ENCODE measurements around the gene DDX60. TPM values are rescaled to one million over a fixed set of nuclear protein-coding genes. Genes with fewer than 3 reads are reported as not detected.

Gene DDX60, protein sequence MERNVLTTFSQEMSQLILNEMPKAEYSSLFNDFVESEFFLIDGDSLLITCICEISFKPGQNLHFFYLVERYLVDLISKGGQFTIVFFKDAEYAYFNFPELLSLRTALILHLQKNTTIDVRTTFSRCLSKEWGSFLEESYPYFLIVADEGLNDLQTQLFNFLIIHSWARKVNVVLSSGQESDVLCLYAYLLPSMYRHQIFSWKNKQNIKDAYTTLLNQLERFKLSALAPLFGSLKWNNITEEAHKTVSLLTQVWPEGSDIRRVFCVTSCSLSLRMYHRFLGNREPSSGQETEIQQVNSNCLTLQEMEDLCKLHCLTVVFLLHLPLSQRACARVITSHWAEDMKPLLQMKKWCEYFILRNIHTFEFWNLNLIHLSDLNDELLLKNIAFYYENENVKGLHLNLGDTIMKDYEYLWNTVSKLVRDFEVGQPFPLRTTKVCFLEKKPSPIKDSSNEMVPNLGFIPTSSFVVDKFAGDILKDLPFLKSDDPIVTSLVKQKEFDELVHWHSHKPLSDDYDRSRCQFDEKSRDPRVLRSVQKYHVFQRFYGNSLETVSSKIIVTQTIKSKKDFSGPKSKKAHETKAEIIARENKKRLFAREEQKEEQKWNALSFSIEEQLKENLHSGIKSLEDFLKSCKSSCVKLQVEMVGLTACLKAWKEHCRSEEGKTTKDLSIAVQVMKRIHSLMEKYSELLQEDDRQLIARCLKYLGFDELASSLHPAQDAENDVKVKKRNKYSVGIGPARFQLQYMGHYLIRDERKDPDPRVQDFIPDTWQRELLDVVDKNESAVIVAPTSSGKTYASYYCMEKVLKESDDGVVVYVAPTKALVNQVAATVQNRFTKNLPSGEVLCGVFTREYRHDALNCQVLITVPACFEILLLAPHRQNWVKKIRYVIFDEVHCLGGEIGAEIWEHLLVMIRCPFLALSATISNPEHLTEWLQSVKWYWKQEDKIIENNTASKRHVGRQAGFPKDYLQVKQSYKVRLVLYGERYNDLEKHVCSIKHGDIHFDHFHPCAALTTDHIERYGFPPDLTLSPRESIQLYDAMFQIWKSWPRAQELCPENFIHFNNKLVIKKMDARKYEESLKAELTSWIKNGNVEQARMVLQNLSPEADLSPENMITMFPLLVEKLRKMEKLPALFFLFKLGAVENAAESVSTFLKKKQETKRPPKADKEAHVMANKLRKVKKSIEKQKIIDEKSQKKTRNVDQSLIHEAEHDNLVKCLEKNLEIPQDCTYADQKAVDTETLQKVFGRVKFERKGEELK (N-terminal part only)
- 6.6 and 7.2 TPM in 2 replicates for total RNA-seq

DNA sequence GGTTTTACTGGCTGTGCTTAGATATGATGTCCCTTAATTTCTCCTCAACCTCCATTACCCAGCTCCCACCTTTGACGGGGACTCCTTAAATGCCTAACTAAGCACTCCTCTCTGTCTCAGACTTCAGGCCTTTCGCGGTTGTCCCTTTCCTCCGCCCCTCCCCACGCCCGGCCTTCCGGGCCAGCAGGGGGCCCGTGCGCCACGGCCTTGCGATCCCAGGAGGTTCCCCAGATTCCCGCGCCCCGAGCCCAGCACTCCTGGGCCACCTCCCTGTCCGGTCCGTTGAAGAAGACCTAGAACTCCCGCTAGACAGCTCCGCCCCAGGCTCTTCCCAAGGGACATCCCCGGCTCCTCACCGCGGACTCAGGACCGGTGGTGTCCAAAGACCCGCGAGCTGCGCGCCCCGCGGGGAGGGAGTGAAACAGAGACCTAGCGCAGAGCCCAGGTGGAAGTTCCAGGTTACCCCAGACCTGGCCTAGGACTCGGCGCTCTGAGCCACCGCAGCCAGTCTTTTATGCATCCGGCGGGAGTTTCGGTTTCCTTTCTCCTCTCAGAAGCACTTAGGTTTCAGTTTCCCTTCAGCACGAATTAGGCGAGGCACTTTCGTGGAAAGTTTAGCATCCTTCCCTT, at the start of gene DDX60:
TSS of gene DDX60 (minus strand) at position 487 of the 630 bp plus-strand sequence. CDS start 7,493 bp downstream, outside the sequence.

Other genes with a start within 250 kb of the DDX60 start
- 0.85 TPM in 1 of 2 replicates, not detected in the other for gene ANXA10, start 226.2 kb downstream of the DDX60 start, total RNA-seq
- 6.6 and 8.1 TPM in 2 replicates for gene DDX60L, start 161.7 kb upstream of the DDX60 start, total RNA-seq
- 50.2 and 52.0 TPM in 2 replicates for gene PALLD, start 178.3 kb upstream of the DDX60 start, total RNA-seq